GM19240 (cell line): Measurements from ENCODE around the gene SLCO4C1.

Experiments
- DNase-seq: peaks from one replicate; pipeline ENCODE4 v3.0.0; 2011; ENCODE audit warnings: low spot score; ENCODE audit not compliant: insufficient read length

The SLCO4C1 gene

DNA sequence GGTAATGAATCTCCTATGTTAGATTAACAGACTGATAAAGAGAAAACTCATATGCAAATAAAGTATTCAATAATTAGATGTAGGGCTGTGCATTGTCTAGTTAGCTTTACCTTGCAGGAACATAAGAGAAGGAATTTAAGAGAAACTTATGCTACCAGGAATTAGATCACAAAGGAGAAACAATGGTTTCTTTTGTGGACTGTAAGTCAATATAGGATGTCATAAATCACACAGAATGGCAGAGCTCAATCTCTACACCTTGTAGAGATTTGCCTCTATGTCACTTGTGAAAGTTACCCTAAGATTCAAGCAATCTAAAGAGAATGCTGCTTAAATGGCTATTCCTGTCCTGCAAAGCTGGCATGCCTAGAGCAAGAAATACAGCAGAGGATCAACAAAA is 26.0 kb downstream of the SLCO4C1 start:
- DNase-seq: no peak

DNA sequence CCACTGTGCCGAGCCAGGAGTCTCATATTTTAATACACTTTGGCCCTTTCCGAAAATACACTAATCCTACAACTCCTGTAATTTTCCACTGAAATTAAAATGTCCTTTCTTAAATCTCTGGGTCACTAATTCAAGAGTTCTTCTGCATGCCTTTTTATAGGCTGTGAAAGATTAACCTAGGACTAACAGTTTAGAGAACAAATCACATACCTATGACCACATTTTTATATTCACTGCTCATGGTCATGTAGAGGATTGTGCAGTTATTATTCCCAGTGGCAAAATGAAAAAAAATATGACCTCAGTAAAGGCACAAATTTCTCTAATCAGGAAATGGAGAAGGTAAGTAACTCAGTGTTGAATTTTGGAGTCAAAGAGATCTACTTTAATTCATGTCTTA is 33.4 kb downstream of the SLCO4C1 start:
- no peak for DNase-seq

DNA sequence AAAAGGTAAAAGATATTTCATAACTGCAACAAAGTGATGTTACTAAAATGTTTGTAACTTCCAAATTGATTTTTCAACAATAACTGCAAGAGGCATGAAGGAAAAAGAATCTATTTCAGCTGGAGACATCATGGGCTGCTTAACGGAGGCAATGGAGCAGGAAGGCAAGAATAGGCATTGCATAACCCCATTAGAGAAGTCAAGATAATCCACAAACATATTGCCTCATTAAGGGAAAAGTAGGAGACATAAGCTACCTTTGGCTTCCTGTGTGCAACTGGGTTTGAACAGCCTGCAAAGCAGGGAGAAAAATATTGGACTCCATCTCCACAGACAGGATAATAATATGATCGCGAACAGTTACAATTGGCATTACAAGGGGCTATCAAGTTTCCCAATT is 46.7 kb downstream of the SLCO4C1 start:
- DNase-seq: no peak

DNA sequence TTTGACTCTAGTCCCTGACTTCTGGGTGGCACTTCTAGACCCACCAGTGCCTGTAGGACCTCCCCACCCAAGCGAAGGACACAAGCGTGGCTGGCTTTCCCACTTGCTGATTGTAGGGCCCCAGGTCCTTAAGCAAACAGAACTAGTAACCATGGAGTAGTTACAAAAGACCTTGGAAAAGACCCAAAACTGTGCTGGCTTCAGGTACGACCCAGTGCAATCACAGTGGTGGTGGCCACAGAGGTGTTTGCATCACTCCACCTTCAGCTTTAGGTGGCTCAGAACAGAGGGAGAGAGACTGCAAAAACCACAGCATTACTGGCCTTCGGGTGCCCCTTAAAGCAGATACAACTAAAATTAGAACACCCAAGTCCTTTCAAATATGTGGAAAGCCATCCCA is 52.9 kb downstream of the SLCO4C1 start:
- DNase-seq: no peak

DNA sequence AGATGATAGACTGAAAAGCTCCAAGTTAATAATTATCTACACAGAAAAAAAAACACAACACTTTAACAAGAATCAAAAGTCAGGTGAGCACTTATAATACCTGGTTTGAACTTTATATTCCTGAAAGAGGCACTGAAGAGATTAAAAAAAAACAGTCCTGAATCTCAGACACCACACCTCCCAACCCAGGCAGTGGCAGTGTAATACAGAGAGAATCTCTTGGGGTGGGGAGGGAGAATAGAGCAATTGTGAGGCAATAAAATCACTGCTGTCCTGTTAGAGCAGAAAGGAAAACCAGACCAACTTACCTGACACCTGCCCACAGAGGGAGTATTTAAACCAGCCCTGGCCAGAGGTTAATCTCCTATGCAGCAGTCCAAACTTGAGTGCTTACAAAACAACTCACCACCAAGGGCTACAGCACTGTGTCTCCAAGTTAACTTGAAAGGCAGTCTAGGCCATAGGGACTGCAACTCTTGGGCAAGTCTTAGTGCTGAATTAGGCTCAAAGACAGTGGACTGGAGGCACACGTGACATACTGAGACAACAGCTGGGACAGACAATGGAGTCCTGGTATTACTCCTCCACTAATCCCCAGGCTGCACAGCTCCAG is 54.2 kb downstream of the SLCO4C1 start:
- no peak for DNase-seq

DNA sequence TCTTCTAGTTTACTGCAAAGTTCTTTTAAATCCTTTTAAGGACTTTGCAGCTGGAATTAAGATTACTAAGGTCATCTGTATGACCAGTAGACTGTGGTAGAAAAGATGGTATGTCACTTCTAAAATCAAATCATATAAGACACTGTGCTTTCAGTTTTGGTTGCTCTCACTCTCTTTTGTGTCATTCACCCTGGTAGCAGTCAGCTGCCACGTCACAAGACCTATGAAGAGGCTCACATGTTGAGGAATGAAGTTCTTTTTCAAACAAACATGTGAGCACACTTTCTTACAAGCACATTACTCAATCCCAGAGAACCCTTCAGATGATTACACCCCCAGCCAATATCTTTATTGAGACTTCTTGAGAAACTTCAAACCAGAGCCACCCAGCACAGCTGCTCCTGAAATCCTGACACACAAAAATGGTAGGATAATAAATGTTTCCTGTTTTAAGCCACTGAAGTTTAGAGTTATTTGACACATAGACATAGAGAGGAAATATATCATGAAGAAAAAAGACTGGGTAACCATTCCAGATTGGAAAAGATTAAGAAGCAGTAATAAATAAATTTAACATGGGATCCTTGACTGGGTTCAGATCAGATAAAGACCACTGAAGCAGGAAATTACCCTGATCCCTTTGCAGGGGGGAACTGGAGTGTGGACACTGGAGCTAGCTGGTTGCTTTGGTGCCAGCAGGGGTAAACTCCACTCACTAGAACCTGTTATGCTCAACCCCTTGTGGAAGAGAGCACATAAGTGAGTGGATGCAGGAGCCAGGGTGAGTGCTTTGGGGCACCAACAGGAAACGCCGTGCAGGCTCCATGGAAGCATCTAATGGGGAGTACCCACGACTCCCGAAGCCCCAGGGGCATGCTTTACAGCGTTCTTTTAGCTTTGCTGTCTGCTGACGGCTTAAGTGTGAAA is 64.1 kb downstream of the SLCO4C1 start:
- no peak for DNase-seq

DNA sequence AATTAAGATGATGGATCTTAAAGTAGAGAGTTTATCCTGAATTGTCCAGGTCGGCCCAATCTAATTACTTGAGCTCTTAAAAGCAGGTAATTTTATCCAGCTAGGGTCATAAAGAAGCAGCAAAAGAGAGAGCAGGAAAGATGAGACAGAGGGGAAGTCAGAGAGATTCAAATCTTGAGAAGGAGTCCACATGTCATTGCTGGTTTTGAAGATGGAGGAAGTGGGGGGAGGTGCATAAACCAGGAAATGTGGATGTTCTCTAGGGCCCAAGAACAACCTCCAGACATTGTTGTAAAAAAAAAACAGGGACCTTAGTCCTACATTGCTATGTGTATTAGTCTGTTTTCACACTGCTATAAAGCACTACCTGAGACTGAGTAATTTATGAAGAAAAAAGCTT is 66.4 kb downstream of the SLCO4C1 start:
- no peak for DNase-seq

DNA sequence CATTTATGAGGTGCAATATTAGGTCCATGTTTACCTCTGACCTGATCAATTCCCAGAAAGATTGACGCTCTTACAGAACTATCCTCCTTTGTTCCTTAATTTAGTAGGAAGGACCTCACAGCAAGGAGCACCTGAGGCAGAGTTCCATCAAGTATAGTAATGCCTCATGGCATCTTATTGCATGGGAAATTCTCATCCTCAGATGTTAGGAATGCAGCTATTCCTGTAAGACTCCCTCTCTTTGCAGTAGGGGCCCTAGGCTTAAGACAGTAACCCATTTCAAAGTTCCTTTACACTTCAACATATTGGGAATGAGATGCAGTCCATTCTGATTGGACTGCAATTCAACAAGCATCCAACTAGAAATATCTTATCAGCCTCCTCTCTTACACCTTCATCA is 69.8 kb downstream of the SLCO4C1 start:
- no peak for DNase-seq

DNA sequence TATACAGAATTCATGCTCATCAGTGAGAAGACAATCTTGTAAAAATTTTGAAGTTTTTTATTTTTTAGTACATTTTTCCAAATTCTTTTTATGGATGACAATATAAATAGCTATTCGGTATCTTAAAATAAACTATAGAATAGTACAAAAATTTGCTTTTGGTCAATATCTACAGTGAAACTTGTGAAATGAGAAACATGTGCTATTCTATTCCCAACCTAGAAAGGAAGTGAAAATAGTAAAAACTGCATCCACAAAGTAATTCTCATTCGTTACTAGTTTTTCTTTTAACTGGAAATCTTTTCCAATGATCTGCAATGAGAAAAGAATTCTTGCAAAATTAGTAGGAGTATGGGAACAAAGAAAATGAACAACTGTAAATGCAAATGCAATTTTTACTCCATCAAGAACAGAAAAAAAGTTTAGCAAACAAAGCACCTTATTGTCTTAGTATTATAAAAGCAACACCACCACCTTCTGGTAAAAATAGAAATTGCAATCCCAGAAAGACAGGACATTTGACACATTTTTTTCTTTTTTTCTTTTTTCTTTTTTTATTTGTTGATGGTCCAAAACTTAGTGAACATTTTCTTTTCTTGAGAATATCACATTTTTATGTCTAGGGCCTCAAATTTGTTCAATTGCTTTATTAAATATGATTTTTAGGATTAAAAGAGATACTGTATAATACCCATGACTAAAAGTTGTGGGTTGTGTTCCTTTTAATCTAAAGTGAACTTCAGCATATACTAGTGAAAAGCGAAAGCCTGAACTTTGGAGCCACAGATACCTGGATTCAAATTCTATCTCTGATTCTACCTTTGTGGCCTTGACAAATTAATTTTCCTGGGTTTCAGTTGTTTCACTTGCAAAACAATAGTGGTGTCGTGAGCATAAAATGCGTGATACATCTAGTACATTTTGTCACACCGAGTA is 72.3 kb downstream of the SLCO4C1 start:
- no peak for DNase-seq

DNA sequence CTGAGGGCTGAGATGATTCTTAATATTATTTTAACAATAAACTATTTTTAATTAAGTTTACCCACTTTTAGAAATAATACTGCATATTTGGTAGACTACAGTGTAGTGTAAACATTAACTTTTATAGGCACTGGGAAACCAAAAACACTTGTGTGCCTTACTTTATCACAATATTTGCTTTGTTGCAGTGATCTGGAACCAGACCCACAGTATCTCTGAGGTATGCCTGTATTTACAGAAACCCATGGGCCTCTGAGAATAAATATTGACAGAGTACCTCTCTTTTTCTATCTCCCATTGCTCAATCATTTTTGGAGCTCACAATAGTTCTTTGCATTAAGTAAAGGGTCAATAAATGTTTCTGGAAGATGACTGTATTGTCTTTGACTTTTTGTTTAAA is 73.3 kb downstream of the SLCO4C1 start:
- DNase-seq: no peak

DNA sequence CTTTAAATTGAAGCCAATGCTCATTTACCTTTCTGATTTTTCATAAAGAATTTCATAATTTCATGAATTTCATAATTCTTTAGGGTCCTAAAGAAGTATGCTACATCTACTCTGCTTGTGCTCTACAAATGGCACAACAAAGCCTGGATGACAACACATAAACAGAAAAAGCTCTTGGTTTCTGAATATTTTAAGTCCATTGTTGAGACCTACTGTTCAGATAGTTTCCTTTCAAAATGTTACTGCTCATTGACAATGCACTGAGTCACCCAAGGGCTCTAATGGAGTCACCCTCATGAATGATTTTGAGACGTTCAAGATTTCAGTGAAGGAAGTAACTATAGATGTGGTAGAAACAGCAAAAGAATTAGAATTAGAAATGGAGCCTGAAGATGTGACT is 74.1 kb downstream of the SLCO4C1 start:
- DNase-seq: no peak

DNA sequence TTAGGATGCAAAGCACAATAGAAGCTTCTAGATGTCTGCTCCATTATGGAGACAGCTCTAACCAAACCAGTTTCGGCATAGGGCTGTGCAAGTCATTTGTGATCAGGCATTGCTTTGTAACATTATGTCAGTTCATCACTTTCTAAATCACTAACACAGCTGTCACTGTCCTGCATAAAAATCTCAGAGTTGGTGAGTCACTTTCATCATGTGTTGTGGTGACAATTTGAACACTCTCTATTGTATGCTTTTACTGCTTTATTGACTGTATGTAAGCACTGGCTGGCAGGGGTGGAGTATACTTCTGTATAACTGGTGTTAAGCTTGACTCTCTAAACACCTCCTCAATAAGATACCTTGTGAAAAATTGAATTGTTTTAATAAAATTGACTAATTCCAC is 77.9 kb downstream of the SLCO4C1 start:
- no peak for DNase-seq

DNA sequence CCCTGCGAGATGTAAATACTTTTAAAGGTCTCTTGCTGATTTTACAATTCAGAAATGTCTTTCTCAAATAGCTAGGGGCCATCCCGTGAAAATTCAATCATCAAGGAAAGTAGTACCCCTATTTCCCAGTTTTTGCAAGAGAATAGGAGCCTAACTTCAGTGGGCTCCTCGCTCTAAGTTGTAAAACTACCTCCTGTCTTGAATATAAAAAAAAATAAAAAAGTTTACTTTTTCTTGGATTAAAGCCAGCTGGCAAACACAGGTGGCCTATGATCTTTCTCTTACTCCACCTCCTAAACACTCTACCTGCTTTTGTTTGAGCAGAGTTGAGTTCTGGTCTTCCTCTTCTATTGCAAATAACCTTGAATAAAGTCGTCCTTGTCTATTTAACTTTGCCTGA is 79.4 kb downstream of the SLCO4C1 start:
- no peak for DNase-seq

DNA sequence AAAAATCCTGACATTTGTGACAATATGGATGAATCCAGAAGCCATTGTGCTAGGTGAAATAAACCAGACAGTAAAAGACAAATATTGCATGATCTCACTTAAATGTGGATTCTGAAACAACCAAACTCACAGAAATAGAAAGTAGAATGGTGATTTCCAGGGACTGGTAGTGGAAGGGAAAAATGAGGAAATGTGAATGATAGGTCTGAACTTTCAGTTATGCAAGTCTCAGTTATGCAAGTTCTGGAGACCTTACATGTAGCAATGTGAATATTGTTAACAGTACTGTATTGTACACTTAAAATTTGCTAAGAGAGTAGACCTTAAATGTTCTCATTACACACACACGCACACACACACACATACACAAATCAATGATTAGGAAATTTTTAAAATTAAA is 84.9 kb downstream of the SLCO4C1 start:
- DNase-seq: no peak

DNA sequence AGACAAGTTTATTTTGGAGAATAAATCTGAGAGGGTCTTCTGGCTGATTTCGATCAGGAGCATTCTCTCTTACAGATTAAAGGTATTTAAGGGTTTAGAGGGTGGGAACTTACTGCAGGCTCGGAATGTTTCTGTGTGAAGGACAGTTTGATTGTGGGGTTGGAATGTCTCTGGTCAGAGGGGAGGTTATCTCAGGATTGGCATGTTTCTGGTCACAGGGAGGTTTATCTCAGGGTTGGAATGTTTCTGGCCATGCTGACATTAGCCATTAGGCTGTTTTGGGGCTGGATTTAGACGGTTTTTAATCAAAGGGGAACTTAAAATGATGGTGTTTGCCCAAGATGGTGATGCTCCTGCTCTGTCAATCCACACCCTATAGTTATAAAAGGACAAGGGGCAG is 95.2 kb downstream of the SLCO4C1 start:
- DNase-seq: no peak

DNA sequence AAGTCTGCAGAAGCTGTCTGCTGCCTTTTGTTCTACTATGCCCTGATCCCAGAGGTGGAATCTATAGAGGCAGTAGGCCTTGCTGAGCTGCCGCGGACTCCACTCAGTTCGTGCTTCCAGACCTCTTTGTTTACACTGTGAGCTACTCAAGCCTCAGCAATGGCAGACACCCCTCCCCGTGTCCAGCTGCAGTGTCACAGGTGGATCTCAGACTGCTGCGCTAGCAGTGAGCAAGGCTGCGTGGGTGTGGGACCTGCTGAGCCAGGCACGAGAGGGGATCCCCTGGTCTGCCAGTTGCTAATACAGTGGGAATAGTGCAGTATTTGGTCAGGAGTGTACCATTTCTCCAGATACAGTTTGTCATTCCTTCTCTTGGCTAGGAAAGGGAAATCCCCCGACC is 99.6 kb downstream of the SLCO4C1 start:
- no peak for DNase-seq
